Esophagus muscularis mucosa (tissue), 4 donors: ENCODE results near the gene IGIP. TPM values are rescaled to one million over a fixed set of nuclear protein-coding genes. Genes with fewer than 3 reads are reported as not detected.

Experiments
- DNase-seq: peaks from one replicate; pipeline ENCODE4 v3.0.0-alpha.2; 2017; ENCODE audit errors: extremely low spot score
- H3K27ac ChIP-seq, 4 donors: fragments of 200-600 bp; sonication (generic); replicated peaks in 1 of 4; 1 replicate in 3 of 4; 2 replicates in 1 of 4; pipeline ENCODE4 v1.5.1; 2016 to 2019; ENCODE audit warnings: mild to moderate bottlenecking in 1 of 4
- H3K27me3 ChIP-seq, 4 donors: fragments of 200-600 bp; sonication (generic); one replicate each; pipeline versions ENCODE4 v1.5.1 to v1.6.0; 2016 to 2019
- H3K36me3 ChIP-seq, 4 donors: fragments of 200-600 bp; sonication (generic); one replicate each; pipeline ENCODE4 v1.5.1; 2016 to 2019
- H3K4me1 ChIP-seq, 4 donors: fragments of 200-600 bp; sonication (generic); one replicate each; pipeline ENCODE4 v1.5.1; 2016 to 2019
- H3K4me3 ChIP-seq, 4 donors: fragments of 200-600 bp; sonication (generic); 1 replicate in 2 of 4; 2 replicates in 2 of 4; pipeline ENCODE4 v1.5.1; 2016 to 2019; ENCODE audit warnings: mild to moderate bottlenecking in 4 of 4, moderate library complexity in 1 of 4
- H3K9me3 ChIP-seq, 4 donors: fragments of 200-600 bp; sonication (generic); 1 replicate in 3 of 4; 2 replicates in 1 of 4; pipeline ENCODE4 v1.5.1; 2016 to 2019
- EP300 ChIP-seq: sonication (generic); formaldehyde crosslinking; IDR thresholded peaks from one replicate; pipeline ENCODE4 v1.6.1; 2017; ENCODE audit warnings: antibody characterized with exemption
- POLR2A ChIP-seq: fragments of 450-650 bp; IDR thresholded peaks from one replicate; pipeline ENCODE4 v1.6.1; 2017; ENCODE audit warnings: antibody characterized with exemption, moderate library complexity, mild to moderate bottlenecking, low read depth
- POLR2AphosphoS5 ChIP-seq, 2 donors: sonication (generic); formaldehyde crosslinking; IDR thresholded peaks; one replicate each; pipeline ENCODE4 v1.6.1; 2017; ENCODE audit warnings: antibody characterized with exemption in 2 of 2
- whole genome bisulfite sequencing: methylation state at CpG from one replicate; pipeline ENCODE4 v1.1.5; 2018; 5-methylcytosine and 5-hydroxymethylcytosine counted together
- intact Hi-C: fragments of 100-400 bp; cut with DNase I; formaldehyde crosslinking; loops from one replicate; pipeline ENCODE4 v1.15.1; 2023
- total RNA-seq, 4 donors: library from RNA; depleted of rRNA; stranded (reverse); fragments of >200 nt; gene quantifications; one replicate each; pipeline versions ENCODE4 v1.1.0 to v1.2.1, GENCODE V29; 2016
- TF ChIP-seq, protein P1 (sequence below), 3 experiments: fragments of 200-600 bp in 2 of 3; fragments of 450-650 bp in 1 of 3; sonication (generic) in 2 of 3; IDR thresholded peaks; one replicate each; pipeline ENCODE4 v1.5.1; 2017 to 2019; ENCODE audit warnings: antibody characterized with exemption in 3 of 3, mild to moderate bottlenecking in 2 of 3, moderate library complexity in 1 of 3

Gene IGIP
- total RNA-seq, 4 donors from 2014 or later, result 17.6 to 31.9 (median 27.3) TPM

DNA sequence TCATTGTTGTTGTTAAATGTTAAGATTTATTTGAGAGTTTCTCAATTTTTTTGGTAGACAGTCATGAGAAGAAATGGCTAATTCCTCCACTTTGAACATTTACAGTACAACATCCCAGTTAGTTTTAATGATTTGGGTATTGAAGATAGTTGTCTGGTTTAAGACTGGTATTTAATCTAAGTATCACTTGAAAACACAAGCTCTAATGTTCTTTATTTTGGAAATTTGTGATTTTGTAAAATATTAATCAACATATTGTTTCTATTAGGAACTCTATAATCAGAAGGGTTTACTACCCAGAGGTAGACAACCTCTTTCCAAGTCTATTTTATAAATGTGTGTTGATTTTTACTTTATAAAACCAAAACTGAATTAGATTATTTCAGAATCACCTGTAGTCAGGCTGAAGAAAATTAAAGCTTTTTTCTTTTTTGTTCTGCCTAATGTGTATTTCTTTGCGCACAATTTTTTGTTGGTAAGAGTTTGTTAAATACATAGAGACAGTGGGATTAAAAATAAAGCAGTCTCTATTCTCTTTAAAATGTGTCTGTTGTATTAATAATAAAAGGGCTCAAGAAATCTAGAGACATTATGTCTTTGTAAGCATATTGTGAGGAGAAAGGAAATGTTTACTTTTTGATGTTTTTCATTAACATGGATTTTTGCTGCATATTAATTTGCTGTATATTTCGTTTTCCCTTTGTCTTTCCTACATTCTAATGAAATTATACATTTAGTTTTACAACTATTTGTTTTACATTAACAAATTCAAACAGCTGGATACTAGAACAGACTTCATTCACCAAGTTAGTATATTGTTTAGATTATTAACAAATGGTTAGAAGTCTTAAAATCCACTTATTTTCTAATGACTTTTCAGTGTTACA lies 15.7 kb upstream of the IGIP start:
- Histone ChIP-seq H3K4me1 (peaks cover 33 to 74% (median 63%) of the 10 kb centered on the region in 4 donors), H3K9me3 (no peaks in the 10 kb centered on the region), H3K4me3 (no peak overlapping the region), H3K36me3 (no peaks in the 10 kb centered on the region), H3K27me3 (no peaks in the 10 kb centered on the region), H3K27ac (no peak overlapping the region)
- 91% methylated on average over 2 of the region's 2 CpGs for WGBS
- DNase-seq, result no peak
- intact Hi-C loops, result loop anchor here (5.0 kb wide), 1 partner anchor 37 kb away; no protein-coding TSS in a partner anchor
- TF ChIP-seq, protein P1, sequence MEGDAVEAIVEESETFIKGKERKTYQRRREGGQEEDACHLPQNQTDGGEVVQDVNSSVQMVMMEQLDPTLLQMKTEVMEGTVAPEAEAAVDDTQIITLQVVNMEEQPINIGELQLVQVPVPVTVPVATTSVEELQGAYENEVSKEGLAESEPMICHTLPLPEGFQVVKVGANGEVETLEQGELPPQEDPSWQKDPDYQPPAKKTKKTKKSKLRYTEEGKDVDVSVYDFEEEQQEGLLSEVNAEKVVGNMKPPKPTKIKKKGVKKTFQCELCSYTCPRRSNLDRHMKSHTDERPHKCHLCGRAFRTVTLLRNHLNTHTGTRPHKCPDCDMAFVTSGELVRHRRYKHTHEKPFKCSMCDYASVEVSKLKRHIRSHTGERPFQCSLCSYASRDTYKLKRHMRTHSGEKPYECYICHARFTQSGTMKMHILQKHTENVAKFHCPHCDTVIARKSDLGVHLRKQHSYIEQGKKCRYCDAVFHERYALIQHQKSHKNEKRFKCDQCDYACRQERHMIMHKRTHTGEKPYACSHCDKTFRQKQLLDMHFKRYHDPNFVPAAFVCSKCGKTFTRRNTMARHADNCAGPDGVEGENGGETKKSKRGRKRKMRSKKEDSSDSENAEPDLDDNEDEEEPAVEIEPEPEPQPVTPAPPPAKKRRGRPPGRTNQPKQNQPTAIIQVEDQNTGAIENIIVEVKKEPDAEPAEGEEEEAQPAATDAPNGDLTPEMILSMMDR (IDR thresholded peaks at IDR 0.05), result no peak
- TF ChIP-seq EP300, result no peak
- TF ChIP-seq POLR2AphosphoS5 (IDR thresholded peaks at IDR 0.05), result no peak
- no peak for TF ChIP-seq POLR2A

DNA sequence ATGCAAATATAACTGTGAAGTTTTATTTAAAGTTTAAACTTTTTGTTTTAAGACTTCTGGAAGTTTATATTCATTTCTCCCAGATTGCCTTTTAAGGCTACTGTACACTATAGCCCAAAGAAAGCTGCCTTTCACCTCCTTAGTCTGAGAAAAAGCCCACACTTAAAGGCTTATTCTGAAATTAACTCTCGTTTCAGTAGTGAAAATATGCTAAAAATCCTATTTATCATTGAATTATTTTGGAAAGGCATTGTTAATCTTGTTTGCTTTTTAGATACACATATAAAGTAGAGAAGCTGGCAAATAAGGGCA lies 15.1 kb upstream of the IGIP start:
- intact Hi-C loops, result no loop called here
- H3K9me3 ChIP-seq, result no peaks in the 10 kb centered on the region
- H3K4me3 ChIP-seq, result no peak overlapping the region
- 44% methylated on average over 1 of the region's 1 CpG for WGBS
- TF ChIP-seq, protein P1 (IDR thresholded peaks at IDR 0.05), result no peak
- TF ChIP-seq POLR2A (no peak), POLR2AphosphoS5 (IDR thresholded peaks at IDR 0.05) (no peak), EP300 (no peak)
- no peaks in the 10 kb centered on the region for H3K36me3 ChIP-seq
- no peaks in the 10 kb centered on the region for H3K27me3 ChIP-seq
- peaks cover 39 to 79% (median 69%) of the 10 kb centered on the region in 4 donors for H3K4me1 ChIP-seq
- no peak for DNase-seq
- H3K27ac ChIP-seq, result no peak overlapping the region

DNA sequence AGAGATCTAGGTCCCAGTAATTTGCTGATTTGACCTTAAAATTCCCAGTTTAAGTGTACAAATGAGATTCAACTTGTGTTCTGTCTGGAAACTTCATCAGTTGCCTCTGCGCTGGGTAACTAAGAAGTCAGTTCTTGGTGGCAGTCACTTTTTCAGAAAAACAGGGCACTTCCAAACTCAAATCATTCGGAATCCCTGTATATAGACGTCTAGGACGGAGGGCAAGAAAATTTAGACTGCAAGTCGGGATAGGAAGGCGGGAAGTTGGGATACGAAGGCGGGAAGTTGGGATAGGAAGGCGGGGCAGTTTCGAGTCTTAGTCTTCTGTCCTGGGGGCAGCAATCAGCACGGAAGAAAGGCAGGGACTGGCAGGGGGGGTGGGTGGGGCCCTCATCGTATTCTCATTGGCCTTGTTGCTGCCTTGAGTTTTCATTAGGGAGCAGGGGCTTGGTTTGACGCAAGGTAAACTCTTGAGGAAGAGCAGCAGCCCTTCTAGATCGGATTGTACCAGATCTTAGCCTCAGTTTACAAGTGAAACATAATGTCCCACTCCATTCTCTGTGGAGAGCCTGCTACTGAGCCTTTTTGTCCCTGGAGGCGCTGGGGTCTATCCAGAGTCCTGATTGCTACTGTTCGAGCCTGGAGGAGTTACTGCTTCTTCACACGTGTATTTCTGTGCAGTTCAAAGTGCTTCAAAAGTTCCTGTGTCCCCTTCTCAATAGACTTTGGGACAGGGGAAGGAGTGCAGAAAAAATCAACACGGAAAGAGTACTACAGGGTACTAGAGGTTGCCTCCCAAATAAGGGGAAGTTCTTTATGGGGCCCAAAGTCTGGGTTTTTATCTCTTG lies 14.5 kb upstream of the IGIP start:
- intact Hi-C loops, result no loop called here
- 74% methylated on average over 18 of the region's 18 CpGs for whole genome bisulfite sequencing

DNA sequence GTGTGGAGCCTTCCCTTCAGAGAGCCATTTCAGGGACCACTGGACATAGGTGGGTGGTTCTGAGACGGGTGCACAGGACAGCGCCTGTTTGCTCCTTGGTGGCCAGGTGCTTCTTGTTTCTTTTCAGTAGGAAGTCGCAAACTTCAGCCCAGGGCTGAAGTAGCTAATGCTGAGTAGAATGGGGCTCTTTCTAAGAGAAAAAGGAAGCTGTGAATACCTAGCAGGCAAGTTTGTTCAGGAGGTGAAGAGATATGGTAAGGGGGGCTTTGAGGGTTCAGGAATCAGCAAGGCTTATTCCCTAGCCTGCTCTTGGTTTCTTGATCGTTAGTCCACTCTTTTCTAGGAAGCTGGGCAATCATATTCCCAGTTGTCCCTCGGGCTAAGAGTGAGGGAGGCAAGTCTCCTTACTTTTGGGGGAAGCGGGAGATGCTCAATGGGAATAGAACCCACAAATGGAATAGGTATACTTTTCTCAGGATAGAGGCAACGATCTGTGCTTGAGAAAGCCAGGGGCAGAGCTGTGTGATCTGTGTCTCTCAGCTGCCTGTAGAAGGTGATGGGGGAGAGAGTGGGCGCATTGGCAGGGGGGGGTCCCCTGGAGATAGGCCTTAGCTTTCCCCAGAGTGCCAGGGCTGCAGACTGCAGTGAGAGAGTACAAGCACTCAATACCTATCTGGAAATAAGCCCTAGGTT lies 13.7 kb upstream of the IGIP start:
- intact Hi-C loops, result no loop called here
- DNase-seq, result no peak
- Histone ChIP-seq H3K4me1 (peaks cover 49 to 79% (median 70%) of the 10 kb centered on the region in 4 donors), H3K9me3 (no peaks in the 10 kb centered on the region), H3K36me3 (no peaks in the 10 kb centered on the region), H3K27me3 (no peaks in the 10 kb centered on the region), H3K4me3 (no peak overlapping the region), H3K27ac (peak overlapping the region; percentile 92 to 96 (median 96))
- TF ChIP-seq, protein P1 (IDR thresholded peaks at IDR 0.05), result no peak
- TF ChIP-seq EP300 (no peak), POLR2AphosphoS5 (IDR thresholded peaks at IDR 0.05) (no peak), POLR2A (no peak)
- 69% methylated on average over 8 of the region's 8 CpGs for WGBS

More for the DNA sequence above, 14.5 kb upstream of the IGIP start:
- Histone ChIP-seq H3K9me3 (no peaks in the 10 kb centered on the region), H3K4me3 (no peak overlapping the region), H3K27ac (peak overlapping the region in 2 of 4 donors; percentile 27 to 92), H3K36me3 (no peaks in the 10 kb centered on the region), H3K27me3 (no peaks in the 10 kb centered on the region), H3K4me1 (peaks cover 44 to 79% (median 70%) of the 10 kb centered on the region in 4 donors)
- TF ChIP-seq, protein P1 (IDR thresholded peaks at IDR 0.05), result no peak
- TF ChIP-seq POLR2AphosphoS5 (IDR thresholded peaks at IDR 0.05), result no peak
- no peak for TF ChIP-seq EP300
- TF ChIP-seq POLR2A, result no peak
- DNase-seq, result no peak
